ENCODE measurements around the gene CD80. TPM values are rescaled to one million over a fixed set of nuclear protein-coding genes. Genes with fewer than 3 reads are reported as not detected.

CD80 gene
- total and polyA plus RNA-seq, 2 of the 8 experiments (the other 6 are each of a cell fraction or from before 2014, with no cell fraction given) = 0.11 TPM; not detected in 1

DNA sequence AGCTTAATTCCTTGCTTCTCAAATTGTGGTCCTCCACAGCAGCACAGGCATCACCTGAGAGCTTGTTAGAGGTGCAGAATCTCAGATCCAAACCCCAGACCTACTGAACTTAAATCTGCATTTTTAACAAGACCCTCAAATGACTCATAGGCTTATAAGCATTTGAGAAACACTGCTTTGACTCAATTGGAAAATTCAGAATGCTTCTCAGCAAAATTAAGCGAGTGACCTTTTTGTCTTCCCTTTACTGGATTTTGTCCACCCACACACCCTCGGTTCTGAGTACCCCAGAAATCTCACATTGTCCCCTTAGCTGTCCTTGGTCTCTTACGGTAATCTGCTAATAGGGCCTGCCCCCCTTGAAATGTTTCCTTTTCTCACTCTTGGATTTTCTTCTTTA lies 17.9 kb downstream of the CD80 start (continued):
- TF ChIP-seq EP300 (IDR thresholded peaks at IDR 0.05; ENCODE audit: borderline replicate concordance in 1 of 2, low read depth in 2 of 2, low read length in 2 of 2) (no peak), CTCF (IDR thresholded peaks at IDR 0.05; ENCODE audit: control extremely low read depth in 1 of 3, insufficient read depth in 1 of 3, low read depth in 1 of 3, low read length in 3 of 3) (no peak), BACH1 (IDR thresholded peaks at IDR 0.05; ENCODE audit: low read length) (no peak), BRCA1 (IDR thresholded peaks at IDR 0.05; ENCODE audit: low read depth, low read length) (no peak)
